Measurements from ENCODE around the gene ASTN1.

GRCh38 chr1:177001556-177001955, 163.0 kb downstream of the ASTN1 start:
- TF ChIP-seq CTCF (conservative IDR thresholded peaks at IDR 0.05; ENCODE audit: low read depth, low read length) = no peak
- TF ChIP-seq EZH2 (IDR thresholded peaks at IDR 0.05; ENCODE audit: low read length, unreplicated experiment) = no peak
- no peak for TF ChIP-seq EZH2phosphoT487 (IDR thresholded peaks at IDR 0.05; ENCODE audit: borderline replicate concordance, low read length)
